Mesothelial cell of epicardium (in vitro differentiated cells): Measurements from ENCODE around the gene WWOX. TPM values are rescaled to one million over a fixed set of nuclear protein-coding genes. Genes with fewer than 3 reads are reported as not detected.

Experiments used
- DNase-seq, 2 experiments: peaks; one replicate each; pipeline ENCODE4 v3.0.0; 2021; ENCODE audit warnings: low spot score in 2 of 2; ENCODE audit not compliant: unreplicated experiment in 2 of 2
- H3K27ac Mint-ChIP-seq: 2 replicates; pipeline ENCODE4 v1.8.0; 2021; ENCODE audit warnings: mixed read lengths
- H3K27me3 Mint-ChIP-seq: 2 replicates; pipeline ENCODE4 v1.8.0; 2021; ENCODE audit warnings: low read depth, mixed read lengths
- H3K36me3 Mint-ChIP-seq: 2 replicates; pipeline ENCODE4 v1.8.0; 2021; ENCODE audit warnings: mixed read lengths
- H3K4me1 Mint-ChIP-seq: 2 replicates; pipeline ENCODE4 v1.8.0; 2021; ENCODE audit warnings: mixed read lengths
- H3K4me3 Mint-ChIP-seq: 2 replicates; pipeline ENCODE4 v1.8.0; 2021; ENCODE audit warnings: mild to moderate bottlenecking, moderate library complexity, mixed read lengths
- H3K9me3 Mint-ChIP-seq: 2 replicates; pipeline ENCODE4 v1.8.0; 2021; ENCODE audit warnings: mixed read lengths
- total RNA-seq: library from RNA; stranded (reverse); gene quantifications from 3 replicates; pipeline ENCODE4 v1.2.1, GENCODE V29; 2021
- TF ChIP-seq, protein P1 (sequence below): fragments of 200-600 bp; sonication (generic); IDR thresholded peaks from one replicate; pipeline ENCODE4 v1.5.0; 2021; ENCODE audit warnings: antibody characterized with exemption; ENCODE audit not compliant: unreplicated experiment

The WWOX gene
- total RNA-seq, 1 donor from 2014 or later = 29.7 TPM

GRCh38 chr16:78952630-78953029 is 853.2 kb downstream of the WWOX start:
- no peak overlapping the region for H3K4me3 Mint-ChIP-seq

DNA sequence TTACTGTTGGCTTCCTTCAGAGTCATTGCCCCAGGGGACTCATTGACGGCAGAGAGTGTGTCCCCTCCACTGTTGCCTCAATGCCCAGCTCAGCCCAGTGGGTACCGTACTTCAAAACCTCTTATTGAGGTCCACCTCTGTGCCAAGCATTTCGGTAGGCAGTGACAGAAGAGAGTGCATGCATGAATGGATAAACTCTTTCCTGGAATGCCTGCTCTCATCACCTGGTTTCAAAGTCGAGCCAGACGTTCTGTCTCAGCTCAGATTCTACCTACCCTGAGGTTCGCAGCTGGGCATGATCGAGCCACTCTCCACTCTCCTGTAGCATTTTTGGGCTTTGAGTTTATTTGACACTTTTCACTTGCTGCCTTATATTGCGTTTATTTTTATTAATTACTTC is 854.1 kb downstream of the WWOX start:
- TF ChIP-seq, protein P1, sequence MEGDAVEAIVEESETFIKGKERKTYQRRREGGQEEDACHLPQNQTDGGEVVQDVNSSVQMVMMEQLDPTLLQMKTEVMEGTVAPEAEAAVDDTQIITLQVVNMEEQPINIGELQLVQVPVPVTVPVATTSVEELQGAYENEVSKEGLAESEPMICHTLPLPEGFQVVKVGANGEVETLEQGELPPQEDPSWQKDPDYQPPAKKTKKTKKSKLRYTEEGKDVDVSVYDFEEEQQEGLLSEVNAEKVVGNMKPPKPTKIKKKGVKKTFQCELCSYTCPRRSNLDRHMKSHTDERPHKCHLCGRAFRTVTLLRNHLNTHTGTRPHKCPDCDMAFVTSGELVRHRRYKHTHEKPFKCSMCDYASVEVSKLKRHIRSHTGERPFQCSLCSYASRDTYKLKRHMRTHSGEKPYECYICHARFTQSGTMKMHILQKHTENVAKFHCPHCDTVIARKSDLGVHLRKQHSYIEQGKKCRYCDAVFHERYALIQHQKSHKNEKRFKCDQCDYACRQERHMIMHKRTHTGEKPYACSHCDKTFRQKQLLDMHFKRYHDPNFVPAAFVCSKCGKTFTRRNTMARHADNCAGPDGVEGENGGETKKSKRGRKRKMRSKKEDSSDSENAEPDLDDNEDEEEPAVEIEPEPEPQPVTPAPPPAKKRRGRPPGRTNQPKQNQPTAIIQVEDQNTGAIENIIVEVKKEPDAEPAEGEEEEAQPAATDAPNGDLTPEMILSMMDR = no peak
- Mint-ChIP-seq H3K27me3 (peaks cover 6% of the 10 kb centered on the region), H3K9me3 (no peaks in the 10 kb centered on the region), H3K4me1 (peaks cover 18% of the 10 kb centered on the region), H3K27ac (no peak overlapping the region), H3K36me3 (no peaks in the 10 kb centered on the region), H3K4me3 (no peak overlapping the region)
- DNase-seq = no peak

More at GRCh38 chr16:78952630-78953029, 853.2 kb downstream of the WWOX start:
- peaks cover 13% of the 10 kb centered on the region for H3K4me1 Mint-ChIP-seq
- H3K36me3 Mint-ChIP-seq = no peaks in the 10 kb centered on the region
- H3K9me3 Mint-ChIP-seq = no peaks in the 10 kb centered on the region
- H3K27ac Mint-ChIP-seq = no peak overlapping the region
- DNase-seq = no peak
- H3K27me3 Mint-ChIP-seq = peaks cover 6% of the 10 kb centered on the region
- TF ChIP-seq, protein P1 = no peak

DNA sequence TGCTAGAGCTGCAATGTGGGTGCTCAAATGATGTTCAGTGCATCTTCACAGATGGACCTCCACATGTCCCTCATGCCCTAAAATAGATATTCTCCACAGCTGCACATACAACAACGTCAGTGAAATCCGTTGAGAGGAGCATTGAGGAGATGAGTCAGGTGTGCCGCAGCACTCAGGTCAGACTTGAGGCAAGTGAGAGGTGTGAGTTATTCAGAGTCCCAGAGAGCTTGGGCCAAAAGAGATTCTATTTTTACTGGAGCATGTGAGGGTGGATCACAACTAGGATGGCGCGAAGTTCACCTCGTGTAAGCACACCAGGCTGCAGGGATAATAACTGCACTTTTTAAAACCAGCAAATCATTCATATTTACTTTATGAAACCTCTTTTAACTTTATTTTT is 855.8 kb downstream of the WWOX start:
- DNase-seq = no peak
- Mint-ChIP-seq H3K9me3 (no peaks in the 10 kb centered on the region), H3K4me3 (no peak overlapping the region), H3K27ac (no peak overlapping the region), H3K4me1 (peaks cover 18% of the 10 kb centered on the region), H3K27me3 (no peaks in the 10 kb centered on the region), H3K36me3 (no peaks in the 10 kb centered on the region)
- TF ChIP-seq, protein P1 = no peak

DNA sequence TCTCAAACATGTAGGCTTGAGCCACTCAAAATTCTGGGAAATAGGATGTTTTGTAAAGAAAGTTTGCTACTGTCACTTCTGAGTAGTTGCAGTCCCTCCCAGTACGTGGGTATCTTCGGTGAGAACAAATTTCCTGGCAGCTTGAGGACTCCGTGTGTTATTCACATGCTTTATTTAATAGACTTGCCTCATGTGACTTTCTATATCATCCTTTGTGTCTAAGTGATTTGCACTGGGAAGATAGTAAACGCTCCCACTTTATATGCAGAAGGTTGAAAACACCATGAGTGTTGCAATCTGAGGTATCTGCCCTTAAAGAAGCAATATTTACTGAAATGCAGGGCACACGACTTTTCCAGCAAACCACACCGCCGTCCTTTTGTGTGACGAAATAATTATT is 857.4 kb downstream of the WWOX start:
- Mint-ChIP-seq H3K27ac (no peak overlapping the region), H3K36me3 (no peaks in the 10 kb centered on the region), H3K4me3 (no peak overlapping the region), H3K4me1 (peaks cover 18% of the 10 kb centered on the region), H3K27me3 (no peaks in the 10 kb centered on the region), H3K9me3 (no peaks in the 10 kb centered on the region)
- DNase-seq = no peak
- TF ChIP-seq, protein P1 = no peak

- Mint-ChIP-seq H3K36me3 (no peaks in the 10 kb centered on the region), H3K27me3 (no peaks in the 10 kb centered on the region), H3K27ac (peak overlapping the region; percentile 36), H3K9me3 (no peaks in the 10 kb centered on the region), H3K4me3 (no peak overlapping the region), H3K4me1 (peaks cover 18% of the 10 kb centered on the region)
- no peak for DNase-seq
- TF ChIP-seq, protein P1 = no peak
These were observed 858.1 kb downstream of the WWOX start for GRCh38 chr16:78957317-78958100.
